Stimulated activated CD8-positive, alpha-beta memory T cell treated with anti-CD3 and anti-CD28 coated beads, Interleukin-12 subunit alpha, Interleukin-12 subunit beta, amount 100 ng/mL, for 1 hour (primary cell): Measurements from ENCODE around the gene MVB12A.

ENCODE experiments used
- DNase-seq: peaks from one replicate; pipeline ENCODE4 v3.0.0-alpha.2; 2020; ENCODE audit warnings: low read depth

The MVB12A gene

GRCh38 chr19:17473041-17473440, 53.2 kb downstream of the MVB12A start:
- no peak for DNase-seq
